Activated gamma-delta T cell (primary cell): ENCODE results near the gene RPS6KB2.
A peak's percentile ranks its signal among the peaks of the same experiment; 100 is the strongest.
"Not testable (repeated sequence)": the region's sequence is repeated elsewhere in the genome, so short reads cannot be mapped to it uniquely, and the experiment has no call there.

Source experiments
- DNase-seq: peaks from one replicate; lab custom pipeline; 2025; lab: John Stamatoyannopoulos, UW

The RPS6KB2 gene

GRCh38 chr11:67466962-67467771, 38.9 kb downstream of the RPS6KB2 start:
- DNase-seq = no peak

- DNase-seq = no peak
These were observed 39.8 kb downstream of the RPS6KB2 start for GRCh38 chr11:67468056-67468455.

- DNase-seq = no peak
These were observed 40.1 kb downstream of the RPS6KB2 start for GRCh38 chr11:67468456-67468758.

GRCh38 chr11:67468759-67469507, 40.6 kb downstream of the RPS6KB2 start, which contains the start of gene TMEM134:
TMEM134 (minus strand) TSS chr11:67469251; CDS start chr11:67469192, 59 bp downstream.
- DNase-seq = peak; percentile 92

GRCh38 chr11:67469508-67469811, 41.2 kb downstream of the RPS6KB2 start:
- DNase-seq = no peak

GRCh38 chr11:67470337-67471002, 42.2 kb downstream of the RPS6KB2 start:
- no peak for DNase-seq

- DNase-seq = no peak
These were observed 44.6 kb downstream of the RPS6KB2 start for GRCh38 chr11:67472882-67473281.

GRCh38 chr11:67476692-67477091, 48.4 kb downstream of the RPS6KB2 start:
- not testable (repeated sequence) for DNase-seq

- DNase-seq = not testable (repeated sequence)
These were observed 49.2 kb downstream of the RPS6KB2 start for GRCh38 chr11:67477344-67478050.

- no peak for DNase-seq
These were observed 54.1 kb downstream of the RPS6KB2 start for GRCh38 chr11:67482275-67482826.

- DNase-seq = peak; percentile 71
These were observed 54.8 kb downstream of the RPS6KB2 start, which contains the start of gene AIP for GRCh38 chr11:67482827-67483798. AIP (plus strand) TSS chr11:67483026; CDS start chr11:67483159, 133 bp downstream.

GRCh38 chr11:67483831-67484665, 55.8 kb downstream of the RPS6KB2 start:
- DNase-seq = no peak

- no peak for DNase-seq
These were observed 56.6 kb downstream of the RPS6KB2 start for GRCh38 chr11:67484847-67485311.
